Mucosa of descending colon (tissue), 3 donors: ENCODE data around the gene PTPN20. TPM values are rescaled to one million over a fixed set of nuclear protein-coding genes. Genes with fewer than 3 reads are reported as not detected.
"Not testable (repeated sequence)": the region's sequence is repeated elsewhere in the genome, so short reads cannot be mapped to it uniquely, and the experiment has no call there.

Experiments
- ATAC-seq: fragments of 200-7000 bp; cut with Tn5 transposase; one replicate; pipeline ENCODE4 v1.9.1; 2020; ENCODE audit warnings: mild to moderate bottlenecking, moderate library complexity
- DNase-seq, 3 donors: peaks; one replicate each; pipeline ENCODE4 v3.0.0-alpha.2; 2020
- H3K36me3 ChIP-seq: fragments of 200-600 bp; one replicate; pipeline ENCODE4 v1.8.0; 2021; ENCODE audit warnings: low read depth, mild to moderate bottlenecking
- H3K4me1 ChIP-seq: fragments of 200-600 bp; one replicate; pipeline ENCODE4 v1.8.0; 2021; ENCODE audit warnings: low read depth, mild to moderate bottlenecking
- H3K4me3 ChIP-seq: fragments of 200-600 bp; one replicate; pipeline ENCODE4 v1.8.0; 2021; ENCODE audit warnings: mild to moderate bottlenecking
- H3K9me3 ChIP-seq: fragments of 200-600 bp; one replicate; pipeline ENCODE4 v1.8.0; 2021; ENCODE audit warnings: mild to moderate bottlenecking
- intact Hi-C, 2 donors: fragments of 100-400 bp; cut with DNase I in 1 of 2; cut with micrococcal nuclease in 1 of 2; formaldehyde crosslinking; loops; one replicate each; pipeline versions ENCODE4 v1.11.0 to v1.11.1; 2022; cut with DNase I, micrococcal nuclease
- long read RNA-seq, 2 donors: library from polyadenylated mRNA; unstranded; transcript quantifications; one replicate each; pipeline ENCODE4 v2.0.0, GENCODE V29; 2019 to 2021
- total RNA-seq, 3 donors: library from RNA; stranded (reverse); fragmentation: NEBNext Ultra II Directional in 2 of 3; extraction: Animal tissue kit (Norgen Biotek cat#: 25700) in 2 of 3; gene quantifications; one replicate each; pipeline versions ENCODE4 v1.2.1 to v1.2.4, GENCODE V29; 2021 to 2023
- donor health status: DM: no; HTN: no; CAD: no; lungs with moderate emphysema.
- donor health status: DM: no; HTN: no; CAD: no.
- donor health status: DM: no; HTN: yes; CAD: no.

The PTPN20 gene, protein sequence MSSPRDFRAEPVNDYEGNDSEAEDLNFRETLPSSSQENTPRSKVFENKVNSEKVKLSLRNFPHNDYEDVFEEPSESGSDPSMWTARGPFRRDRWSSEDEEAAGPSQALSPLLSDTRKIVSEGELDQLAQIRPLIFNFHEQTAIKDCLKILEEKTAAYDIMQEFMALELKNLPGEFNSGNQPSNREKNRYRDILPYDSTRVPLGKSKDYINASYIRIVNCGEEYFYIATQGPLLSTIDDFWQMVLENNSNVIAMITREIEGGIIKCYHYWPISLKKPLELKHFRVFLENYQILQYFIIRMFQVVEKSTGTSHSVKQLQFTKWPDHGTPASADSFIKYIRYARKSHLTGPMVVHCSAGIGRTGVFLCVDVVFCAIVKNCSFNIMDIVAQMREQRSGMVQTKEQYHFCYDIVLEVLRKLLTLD
- 1 to 10 TPM; 1.6 to 6.5 (median 1.7) TPM for total RNA-seq
- long read RNA-seq, donor 1, result 0 reads
- long read RNA-seq, donor 2, partial matches to known transcripts, result 1 of 1 reads
- long read RNA-seq, donor 2, other reads (novel, unspliced or antisense), result 0 of 1 reads

DNA sequence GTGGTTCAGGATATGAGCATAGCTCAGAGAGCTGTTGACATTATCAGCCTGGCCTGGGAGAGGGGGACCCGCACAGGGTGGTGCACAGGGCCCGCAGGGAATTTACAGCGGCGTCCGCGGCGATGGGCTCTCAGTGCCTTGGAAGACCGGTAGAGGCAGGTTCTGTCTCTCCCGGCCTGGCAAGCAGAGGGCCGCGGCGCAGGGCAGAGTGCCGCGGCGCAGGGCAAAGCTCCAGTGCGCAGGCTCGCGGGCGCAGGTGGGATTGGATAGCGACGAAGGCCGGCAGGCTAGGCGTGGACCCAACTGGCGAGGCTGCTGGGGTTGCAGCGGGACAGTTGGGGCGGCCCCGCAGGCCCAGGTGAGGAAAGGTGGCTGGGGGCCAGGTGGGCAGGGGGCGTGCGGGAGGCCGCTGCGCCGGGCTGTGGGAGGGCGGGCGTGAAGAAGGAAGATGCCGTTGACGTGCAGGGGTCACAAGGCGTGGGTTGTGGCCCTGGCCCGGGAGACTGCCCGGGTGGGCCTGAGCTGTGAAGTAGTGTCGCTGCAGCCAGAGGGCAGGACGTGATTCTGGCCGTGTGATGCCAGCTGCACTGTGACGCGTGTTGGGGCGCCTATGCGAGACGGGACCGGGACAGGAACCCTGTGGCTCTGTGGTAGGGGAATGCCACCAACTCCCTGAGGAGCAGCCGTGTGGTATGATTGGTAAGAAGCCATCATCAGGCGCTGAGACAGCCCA lies at the start of gene PTPN20:
Gene PTPN20, plus strand, starts transcription at position 285 of the 733 bp plus-strand sequence. CDS start 21,072 bp downstream, outside the sequence.
- intact Hi-C loops, H3K9me3 ChIP-seq, H3K36me3 ChIP-seq, H3K4me1 ChIP-seq, H3K4me3 ChIP-seq: not testable (repeated sequence)
- ATAC-seq (peak; percentile 96), DNase-seq (peak; percentile 35 to 81 (median 49))

DNA sequence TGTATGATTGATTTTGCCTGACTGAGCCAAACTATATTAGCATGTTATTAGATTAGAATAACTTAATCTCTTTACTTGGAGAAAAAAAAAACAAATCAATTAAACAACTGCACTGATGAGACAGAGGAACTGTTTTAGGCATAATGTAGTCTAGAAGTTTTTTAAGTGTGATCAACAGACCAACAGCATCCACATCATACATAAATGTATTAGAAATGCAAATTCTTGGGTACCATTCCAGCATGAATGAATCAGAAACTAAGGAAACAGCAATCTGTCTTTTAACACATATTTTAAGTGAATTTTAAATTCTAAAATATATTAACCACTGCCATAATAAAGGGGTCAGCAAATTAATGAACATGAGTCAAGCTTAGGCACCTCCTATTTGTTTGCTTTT lies 41.5 kb upstream of the PTPN20 start:
- H3K4me1 ChIP-seq, H3K9me3 ChIP-seq, ATAC-seq, H3K4me3 ChIP-seq, H3K36me3 ChIP-seq, intact Hi-C loops, DNase-seq: not testable (repeated sequence)

DNA sequence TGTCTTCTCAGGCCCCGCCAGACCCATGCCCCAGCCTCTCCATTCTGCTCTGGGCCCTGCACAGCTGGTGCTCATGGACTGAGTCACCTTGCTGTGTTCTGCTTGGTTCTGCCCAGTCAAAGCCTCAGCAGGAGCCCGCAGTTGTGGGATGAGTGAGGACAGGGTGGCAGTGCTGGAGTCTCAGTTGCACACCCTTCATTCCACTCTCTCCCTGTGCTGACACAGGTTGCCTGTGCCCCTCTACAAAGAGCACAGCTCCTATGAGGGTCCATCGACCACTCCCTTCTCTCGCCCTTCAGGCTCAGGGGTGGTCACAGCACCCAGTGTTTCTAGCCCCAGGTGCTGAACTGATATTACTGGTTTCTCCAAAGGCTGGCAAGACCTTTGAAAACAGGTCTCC lies 39.6 kb upstream of the PTPN20 start:
- H3K36me3 ChIP-seq, H3K9me3 ChIP-seq, H3K4me3 ChIP-seq, H3K4me1 ChIP-seq, intact Hi-C loops, DNase-seq, ATAC-seq: not testable (repeated sequence)

DNA sequence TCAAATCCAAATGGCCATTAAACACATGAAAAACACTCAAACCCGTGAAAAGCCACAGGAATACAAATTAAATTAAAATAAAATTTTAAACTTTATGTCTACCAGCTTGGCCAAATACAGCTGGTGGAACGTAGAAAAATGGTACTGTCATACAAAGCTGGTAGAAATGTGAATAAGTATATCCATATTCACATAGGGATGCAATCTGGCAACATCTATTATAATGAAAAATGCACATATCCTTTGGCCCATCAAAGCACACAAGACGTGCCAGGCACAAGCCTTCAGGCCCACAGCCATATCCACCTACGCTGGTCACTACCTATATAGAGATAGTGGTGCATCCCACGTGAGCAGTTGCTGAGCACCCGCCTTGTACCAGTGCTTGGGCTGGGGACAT lies 35.9 kb upstream of the PTPN20 start:
- H3K9me3 ChIP-seq, H3K4me1 ChIP-seq, H3K36me3 ChIP-seq, intact Hi-C loops, DNase-seq, ATAC-seq, H3K4me3 ChIP-seq: not testable (repeated sequence)

DNA sequence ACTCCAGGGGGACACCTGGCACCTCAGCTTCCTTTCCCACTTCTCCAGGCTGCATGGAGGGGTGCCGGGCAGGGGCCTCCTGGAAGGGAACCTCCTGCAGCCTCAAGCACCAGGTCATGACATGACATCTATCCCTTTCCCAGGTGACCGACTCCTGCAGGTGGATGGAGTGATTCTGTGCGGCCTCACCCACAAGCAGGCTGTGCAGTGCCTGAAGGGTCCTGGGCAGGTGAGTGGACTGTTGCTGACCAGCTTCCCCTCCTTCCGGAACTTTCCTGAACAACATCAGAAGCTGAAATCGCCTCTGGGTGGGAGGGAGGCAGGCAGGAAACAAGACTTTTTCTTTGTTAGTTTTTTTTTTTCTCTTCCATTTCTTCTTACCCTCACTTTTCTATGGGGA lies 34.5 kb upstream of the PTPN20 start:
- H3K9me3 ChIP-seq, H3K36me3 ChIP-seq, intact Hi-C loops, H3K4me1 ChIP-seq, H3K4me3 ChIP-seq, ATAC-seq, DNase-seq: not testable (repeated sequence)

DNA sequence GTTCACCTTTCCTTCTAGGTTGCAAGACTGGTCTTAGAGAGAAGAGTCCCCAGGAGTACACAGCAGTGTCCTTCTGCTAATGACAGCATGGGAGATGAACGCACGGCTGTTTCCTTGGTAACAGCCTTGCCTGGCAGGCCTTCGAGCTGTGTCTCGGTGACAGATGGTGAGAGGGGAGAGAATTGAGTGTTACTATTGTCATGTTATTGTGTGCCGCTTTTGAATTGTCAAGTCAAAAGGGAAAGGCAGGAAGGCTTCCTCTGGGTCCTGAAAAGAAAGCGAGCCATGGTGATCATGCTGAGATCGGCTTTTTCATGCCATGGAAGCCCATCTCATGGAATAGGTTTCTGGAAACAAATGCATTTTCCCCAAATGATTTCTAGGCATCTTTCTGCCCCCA lies 32.5 kb upstream of the PTPN20 start:
- H3K4me1 ChIP-seq, ATAC-seq, H3K4me3 ChIP-seq, H3K9me3 ChIP-seq, intact Hi-C loops, DNase-seq, H3K36me3 ChIP-seq: not testable (repeated sequence)

DNA sequence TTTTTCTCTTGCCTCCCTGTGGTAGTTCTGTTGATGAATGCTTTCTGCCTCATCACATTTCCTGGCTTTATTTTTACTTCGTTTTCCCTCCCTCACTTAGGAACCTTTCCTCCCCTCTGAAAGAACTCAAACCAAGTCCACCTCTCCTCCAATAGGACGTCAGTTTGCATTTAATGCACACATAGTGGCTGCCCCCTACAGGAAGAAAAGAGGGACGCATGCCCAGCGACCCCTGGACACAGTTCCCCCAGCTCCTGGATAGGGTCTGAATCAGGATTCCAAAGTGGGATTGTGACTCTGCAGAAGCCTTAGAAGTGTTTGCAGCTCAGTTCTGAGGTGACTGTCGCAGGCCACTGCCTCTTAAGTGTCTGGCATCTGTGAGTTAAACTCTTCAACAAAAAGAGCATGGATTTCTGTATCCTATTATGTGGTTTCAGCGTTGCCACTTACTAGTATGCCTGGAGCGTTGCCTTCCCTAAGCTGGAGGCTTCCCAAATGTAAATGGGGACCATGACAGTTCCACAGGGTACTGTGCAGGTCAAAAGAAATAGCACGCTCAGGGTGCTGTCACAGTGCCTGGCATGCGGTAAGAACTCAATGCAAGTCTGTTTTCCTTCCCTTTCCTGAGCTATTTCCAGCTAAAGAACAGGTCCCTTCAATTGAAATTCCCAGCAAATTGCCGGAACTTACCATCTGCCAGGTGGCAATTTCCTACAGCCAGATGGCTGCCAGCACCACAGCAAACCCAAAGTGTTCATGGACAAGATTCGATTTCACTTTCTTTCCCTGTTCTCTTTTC lies 20.2 kb upstream of the PTPN20 start:
- intact Hi-C loops, result not testable (repeated sequence)
- DNase-seq, result peak in 1 of 3 donors; percentile 7

DNA sequence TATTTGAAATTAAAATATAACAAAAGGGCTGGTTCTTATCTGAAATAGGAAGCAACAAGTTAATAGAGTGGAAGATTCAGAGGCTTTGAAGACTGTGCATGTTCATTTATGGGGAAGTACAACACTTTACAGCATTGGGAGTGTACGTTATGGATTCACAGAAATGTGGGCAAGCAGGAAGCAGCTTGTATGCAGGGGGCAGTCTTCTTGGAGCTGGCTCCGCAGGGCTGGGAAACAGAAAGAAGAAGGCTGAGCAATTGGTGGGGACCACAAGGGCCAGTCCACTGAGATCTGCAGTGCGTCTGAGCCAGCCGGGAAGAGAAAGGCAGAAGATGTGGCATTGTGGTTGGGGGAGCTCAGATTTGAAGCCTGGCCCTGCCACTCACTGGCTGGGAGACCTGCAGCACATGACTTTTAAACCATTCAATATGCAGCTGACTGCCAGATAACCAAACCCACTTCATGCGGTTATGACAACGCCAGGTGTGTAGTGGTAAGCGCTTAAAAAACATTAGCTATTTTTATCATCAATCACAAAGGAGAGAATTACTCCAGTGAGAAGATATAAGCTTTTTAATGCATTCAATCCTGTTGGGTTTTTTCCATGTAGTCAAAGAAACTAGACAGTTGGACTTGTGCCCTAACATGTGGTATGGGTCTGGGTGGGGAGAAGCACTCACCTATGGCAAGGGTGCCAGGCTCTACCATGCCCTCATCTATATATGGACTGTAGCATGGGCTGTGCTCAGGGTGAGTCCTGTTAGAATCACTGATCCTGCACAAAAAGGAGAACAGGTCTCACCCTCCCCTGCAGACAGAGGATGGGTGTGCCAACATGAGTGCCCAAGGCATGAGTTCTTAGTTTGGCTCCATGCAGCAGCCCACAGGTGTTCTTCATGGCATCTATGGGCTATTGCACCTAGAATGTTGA lies 14.2 kb upstream of the PTPN20 start:
- H3K36me3 ChIP-seq, H3K4me3 ChIP-seq, ATAC-seq, DNase-seq, H3K4me1 ChIP-seq, H3K9me3 ChIP-seq, intact Hi-C loops: not testable (repeated sequence)

More for the DNA sequence above, 20.2 kb upstream of the PTPN20 start:
- not testable (repeated sequence) for H3K4me3 ChIP-seq, H3K9me3 ChIP-seq, H3K4me1 ChIP-seq, ATAC-seq, H3K36me3 ChIP-seq

DNA sequence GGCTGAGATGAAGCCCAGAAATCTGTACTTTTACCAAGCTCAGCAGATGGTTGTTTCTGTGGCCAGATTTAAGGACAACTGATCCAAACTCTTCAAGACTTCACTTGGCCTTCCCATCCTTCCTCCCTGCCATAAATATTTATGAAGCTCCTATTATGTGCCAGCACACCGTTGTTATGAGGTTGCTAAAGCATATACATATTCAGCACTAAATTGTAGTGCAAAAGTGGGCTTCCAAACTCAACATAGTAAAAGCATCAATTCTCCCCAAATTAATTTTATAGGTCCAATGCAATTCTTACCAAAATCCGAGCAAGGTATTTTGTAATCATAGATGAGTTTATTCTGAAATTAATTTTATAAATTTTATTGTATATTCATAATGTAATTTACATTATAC lies 10.0 kb upstream of the PTPN20 start:
- H3K9me3 ChIP-seq, ATAC-seq, H3K4me1 ChIP-seq, intact Hi-C loops, H3K36me3 ChIP-seq, H3K4me3 ChIP-seq, DNase-seq: not testable (repeated sequence)

DNA sequence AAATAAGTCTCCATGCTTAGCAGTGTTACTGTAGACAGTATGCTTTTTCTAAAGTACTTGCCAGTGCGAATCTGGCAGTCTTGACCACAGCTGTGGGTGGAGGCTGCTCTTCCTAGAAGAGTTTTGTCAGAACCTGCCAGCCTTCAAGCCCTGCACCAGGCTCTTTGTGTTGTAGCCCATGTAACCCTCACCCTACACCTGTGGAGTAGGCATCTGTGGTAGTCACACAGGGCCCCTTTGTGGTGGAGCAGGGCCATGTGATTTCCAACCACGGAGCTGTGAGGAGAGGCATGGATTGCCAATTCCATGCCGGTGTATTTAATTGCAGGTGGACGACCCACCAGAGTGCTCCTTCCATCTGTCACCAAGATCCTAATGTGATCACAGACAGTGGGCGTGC lies 7.4 kb upstream of the PTPN20 start:
- H3K9me3 ChIP-seq, H3K4me3 ChIP-seq, H3K36me3 ChIP-seq, H3K4me1 ChIP-seq, intact Hi-C loops, DNase-seq, ATAC-seq: not testable (repeated sequence)

DNA sequence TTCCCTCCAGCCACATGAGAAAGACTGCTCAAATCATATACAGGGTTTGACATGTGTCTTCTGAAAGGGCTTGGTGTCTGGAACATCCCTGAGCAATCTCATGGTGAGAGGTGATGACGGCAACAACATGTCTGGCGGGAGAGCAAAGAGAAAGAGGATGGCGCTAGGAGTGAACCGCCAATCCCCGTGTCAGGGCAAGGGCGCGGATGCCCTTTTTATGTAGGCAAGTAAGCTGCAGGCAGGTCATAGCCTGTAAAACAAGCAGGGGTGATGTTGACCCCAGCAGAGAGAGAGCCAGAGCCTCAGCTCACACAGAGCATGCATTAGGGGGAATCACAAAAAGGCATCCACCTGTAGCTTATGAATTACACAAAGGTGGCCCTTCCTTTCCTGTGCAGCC lies 4.9 kb upstream of the PTPN20 start:
- H3K9me3 ChIP-seq, H3K4me1 ChIP-seq, ATAC-seq, H3K36me3 ChIP-seq, DNase-seq, H3K4me3 ChIP-seq, intact Hi-C loops: not testable (repeated sequence)

DNA sequence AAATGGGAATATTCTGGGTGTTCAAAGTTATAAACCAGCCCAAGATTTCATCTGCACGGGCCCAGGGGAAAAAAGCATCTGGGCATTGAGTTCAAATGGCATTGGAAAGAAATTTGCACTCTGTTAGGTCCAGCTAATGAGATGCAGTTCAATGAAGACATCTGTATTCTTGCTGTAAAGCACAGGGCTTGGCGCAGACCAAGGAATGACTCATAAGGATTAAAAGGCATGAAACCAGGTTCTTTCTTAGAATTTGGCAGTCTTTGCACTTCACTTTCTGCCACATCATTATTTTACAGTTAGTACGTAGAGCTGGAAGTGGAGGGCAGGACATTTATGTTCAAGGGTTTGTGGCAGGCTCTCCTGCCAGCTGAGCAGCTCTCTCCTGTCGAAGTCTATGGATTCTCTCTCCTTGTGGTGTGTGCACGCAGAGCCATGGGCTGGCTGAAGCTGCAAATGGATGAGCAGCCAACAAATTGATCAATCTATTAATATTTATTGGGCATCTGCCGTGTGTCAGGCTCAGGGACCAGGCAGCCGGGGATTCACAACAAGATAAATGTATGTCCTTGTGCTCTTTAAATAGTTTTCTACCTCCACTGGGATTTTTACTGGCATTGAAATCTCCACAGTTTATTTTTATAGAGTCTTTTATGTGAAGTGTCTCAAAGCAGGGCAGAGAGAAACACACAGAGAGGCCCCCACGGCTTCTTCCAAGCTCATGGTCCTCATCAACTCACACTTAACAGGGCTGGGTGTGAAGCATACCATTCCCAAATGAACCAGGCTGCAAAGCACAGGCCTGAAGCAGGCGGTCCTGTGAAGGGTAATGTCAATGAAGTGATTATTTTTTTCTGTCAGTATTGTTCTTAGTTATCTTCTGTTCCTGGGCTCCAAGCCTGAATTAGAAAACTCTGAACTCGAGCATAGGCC lies 3.8 kb upstream of the PTPN20 start:
- H3K36me3 ChIP-seq, ATAC-seq, H3K4me1 ChIP-seq, DNase-seq, intact Hi-C loops, H3K9me3 ChIP-seq, H3K4me3 ChIP-seq: not testable (repeated sequence)
